ENCODE data around the gene IGLL5.

Gene IGLL5

DNA sequence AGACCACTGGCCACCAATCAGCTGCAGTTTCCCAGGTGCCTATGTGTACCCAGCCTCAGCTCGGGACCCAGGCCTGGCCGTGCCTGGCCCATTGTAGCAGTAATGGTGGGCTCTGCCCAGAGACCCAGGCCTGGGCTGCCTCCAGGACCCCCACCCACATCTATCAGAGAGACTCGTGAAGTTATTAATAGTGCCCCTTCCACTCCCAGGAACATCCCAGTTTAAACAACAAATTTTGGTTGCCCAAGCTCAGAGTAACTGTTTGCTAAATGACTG lies 42.5 kb downstream of the IGLL5 start:
- H3K4me3 ChIP-seq (ENCODE audit: low read depth, low read length) = no peak overlapping the region
- POLR2A ChIA-PET = no interaction called here
- CTCF ChIA-PET = interaction anchor here (6.9 kb wide), 1 partner anchor 12 kb away, joined by 40 read pairs; no protein-coding TSS in a partner anchor
- no peak for DNase-seq (ENCODE audit: low read depth, low spot score)
- TF ChIP-seq, protein P1, sequence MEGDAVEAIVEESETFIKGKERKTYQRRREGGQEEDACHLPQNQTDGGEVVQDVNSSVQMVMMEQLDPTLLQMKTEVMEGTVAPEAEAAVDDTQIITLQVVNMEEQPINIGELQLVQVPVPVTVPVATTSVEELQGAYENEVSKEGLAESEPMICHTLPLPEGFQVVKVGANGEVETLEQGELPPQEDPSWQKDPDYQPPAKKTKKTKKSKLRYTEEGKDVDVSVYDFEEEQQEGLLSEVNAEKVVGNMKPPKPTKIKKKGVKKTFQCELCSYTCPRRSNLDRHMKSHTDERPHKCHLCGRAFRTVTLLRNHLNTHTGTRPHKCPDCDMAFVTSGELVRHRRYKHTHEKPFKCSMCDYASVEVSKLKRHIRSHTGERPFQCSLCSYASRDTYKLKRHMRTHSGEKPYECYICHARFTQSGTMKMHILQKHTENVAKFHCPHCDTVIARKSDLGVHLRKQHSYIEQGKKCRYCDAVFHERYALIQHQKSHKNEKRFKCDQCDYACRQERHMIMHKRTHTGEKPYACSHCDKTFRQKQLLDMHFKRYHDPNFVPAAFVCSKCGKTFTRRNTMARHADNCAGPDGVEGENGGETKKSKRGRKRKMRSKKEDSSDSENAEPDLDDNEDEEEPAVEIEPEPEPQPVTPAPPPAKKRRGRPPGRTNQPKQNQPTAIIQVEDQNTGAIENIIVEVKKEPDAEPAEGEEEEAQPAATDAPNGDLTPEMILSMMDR (IDR thresholded peaks at IDR 0.05; ENCODE audit: insufficient read depth, low read length, missing control alignments) = no peak

DNA sequence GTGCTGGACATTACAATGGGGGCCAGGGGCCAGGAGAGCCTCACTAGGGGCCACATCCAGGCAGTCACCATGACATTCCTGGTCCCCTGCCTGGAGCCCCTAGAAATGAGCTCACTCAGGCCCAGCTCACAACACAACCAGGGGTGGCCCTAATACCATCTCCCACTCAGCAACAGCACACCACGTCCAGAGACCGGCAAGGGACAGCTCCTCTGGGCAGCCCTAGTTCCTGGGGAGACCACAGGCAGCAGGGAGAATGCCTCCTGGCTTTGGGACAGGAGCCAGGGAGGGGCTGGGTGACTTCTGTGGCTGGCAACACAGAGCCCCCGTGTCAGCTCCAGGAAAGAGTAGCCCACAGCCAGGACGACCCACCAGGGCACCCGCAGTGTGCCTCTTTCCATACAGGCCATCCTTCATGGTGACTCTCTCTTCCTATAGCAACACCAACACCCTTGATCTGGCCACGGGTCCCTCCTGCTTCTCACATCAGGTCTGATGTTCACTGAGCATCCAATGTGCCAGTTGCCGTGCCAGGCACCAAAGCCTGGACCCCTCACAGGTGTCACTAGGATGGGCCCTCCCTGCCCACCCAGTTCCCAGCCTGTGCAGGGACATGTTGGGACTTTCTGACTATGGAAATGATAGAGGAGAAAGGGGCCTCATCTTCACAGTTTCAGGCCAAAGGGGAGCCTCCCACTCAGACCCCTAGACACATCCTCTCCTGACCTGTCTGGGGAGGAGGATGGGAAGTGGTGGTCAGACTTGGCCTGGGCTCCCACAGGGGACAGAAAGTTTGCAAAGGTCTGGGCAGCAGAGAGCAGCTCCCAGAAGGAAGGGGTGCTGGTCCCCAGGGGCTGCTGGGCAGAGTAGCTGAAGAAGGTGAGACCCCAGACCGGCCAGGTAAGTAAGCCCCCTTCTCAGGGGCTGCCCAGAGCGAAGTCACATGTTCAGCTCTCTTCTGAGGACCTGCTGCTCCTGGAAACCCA lies 43.2 kb downstream of the IGLL5 start:
- ChIA-PET CTCF (interaction anchor here (6.9 kb wide), 1 partner anchor 11 kb away, joined by 40 read pairs; no protein-coding TSS in a partner anchor), POLR2A (no interaction called here)
- no peak overlapping the region for H3K4me3 ChIP-seq (ENCODE audit: low read depth, low read length)
- no peak for DNase-seq (ENCODE audit: low read depth, low spot score)
- TF ChIP-seq, protein P1 (IDR thresholded peaks at IDR 0.05; ENCODE audit: insufficient read depth, low read length, missing control alignments) = no peak

DNA sequence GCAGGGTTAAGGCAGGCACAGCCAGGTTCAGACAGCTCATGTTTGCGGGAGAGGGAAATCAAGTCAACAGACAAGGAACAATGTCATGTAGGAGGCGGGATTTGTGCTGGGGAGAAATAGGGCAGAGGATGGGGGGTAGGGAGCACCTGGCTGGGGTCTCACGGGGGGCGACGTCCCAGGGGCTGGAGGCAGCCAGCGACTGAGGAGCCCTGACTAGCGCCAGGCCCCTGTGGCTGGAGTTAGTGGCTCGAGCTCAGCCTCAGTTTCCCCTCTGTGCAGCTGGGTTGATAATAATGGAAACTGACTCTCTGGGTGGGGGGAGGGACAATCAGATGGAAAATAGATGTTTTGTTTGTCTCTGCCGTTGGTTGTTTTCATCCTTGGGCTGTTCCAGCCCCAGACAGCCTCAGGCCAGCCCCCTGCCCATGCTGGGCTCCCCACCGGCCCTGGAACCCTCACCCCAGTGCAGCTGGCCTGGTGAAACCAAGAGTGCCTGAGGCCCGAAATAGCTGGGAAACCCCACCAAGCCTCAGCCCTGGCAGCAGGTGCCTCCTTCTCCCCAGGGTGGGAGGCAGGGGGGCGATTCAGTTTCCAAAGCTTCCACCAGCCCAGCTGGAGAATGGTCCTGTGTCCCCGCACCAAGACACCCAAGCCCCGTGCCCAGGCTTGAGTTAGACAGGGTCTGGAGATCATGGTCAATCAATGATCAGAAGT lies 44.1 kb downstream of the IGLL5 start:
- TF ChIP-seq, protein P1 (IDR thresholded peaks at IDR 0.05; ENCODE audit: insufficient read depth, low read length, missing control alignments) = no peak
- no peak for DNase-seq (ENCODE audit: low read depth, low spot score)
- ChIA-PET CTCF (interaction anchor here (1.3 to 6.9 kb wide), 2 partner anchors 11 to 24 kb away, joined by 4 to 40 read pairs; no protein-coding TSS in a partner anchor), POLR2A (interaction anchor here (0.7 kb wide), 1 partner anchor 56 kb away, joined by 3 read pairs; no protein-coding TSS in a partner anchor)
- no peak overlapping the region for H3K4me3 ChIP-seq (ENCODE audit: low read depth, low read length)

DNA sequence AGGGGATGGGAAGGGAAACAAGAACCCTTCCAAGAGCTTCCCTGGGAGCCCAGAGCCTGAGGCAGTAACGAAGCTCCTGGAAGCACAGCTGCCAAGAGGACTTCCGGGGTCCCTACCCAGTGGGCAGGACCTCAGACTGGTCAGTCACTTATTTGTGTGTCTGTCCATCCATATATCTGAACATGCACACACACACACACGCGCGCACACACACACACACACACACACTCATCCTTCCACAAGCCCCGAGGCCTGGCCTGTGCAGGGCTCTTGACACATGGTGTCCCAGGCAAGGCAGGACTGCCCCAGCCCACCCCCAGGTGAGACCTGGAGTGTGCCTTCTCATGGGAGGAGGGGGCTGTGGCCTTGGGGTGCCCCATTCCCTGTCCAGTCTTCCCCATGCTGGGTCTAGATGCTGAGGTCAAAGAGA lies 44.9 kb downstream of the IGLL5 start:
- CTCF ChIA-PET = interaction anchor here (1.3 to 6.9 kb wide), 2 partner anchors 10 to 23 kb away, joined by 4 to 40 read pairs; no protein-coding TSS in a partner anchor
- POLR2A ChIA-PET = interaction anchor here (0.7 kb wide), 1 partner anchor 57 kb away, joined by 3 read pairs; no protein-coding TSS in a partner anchor
- TF ChIP-seq, protein P1 (IDR thresholded peaks at IDR 0.05; ENCODE audit: insufficient read depth, low read length, missing control alignments) = no peak
- DNase-seq (ENCODE audit: low read depth, low spot score) = no peak
- H3K4me3 ChIP-seq (ENCODE audit: low read depth, low read length) = no peak overlapping the region

DNA sequence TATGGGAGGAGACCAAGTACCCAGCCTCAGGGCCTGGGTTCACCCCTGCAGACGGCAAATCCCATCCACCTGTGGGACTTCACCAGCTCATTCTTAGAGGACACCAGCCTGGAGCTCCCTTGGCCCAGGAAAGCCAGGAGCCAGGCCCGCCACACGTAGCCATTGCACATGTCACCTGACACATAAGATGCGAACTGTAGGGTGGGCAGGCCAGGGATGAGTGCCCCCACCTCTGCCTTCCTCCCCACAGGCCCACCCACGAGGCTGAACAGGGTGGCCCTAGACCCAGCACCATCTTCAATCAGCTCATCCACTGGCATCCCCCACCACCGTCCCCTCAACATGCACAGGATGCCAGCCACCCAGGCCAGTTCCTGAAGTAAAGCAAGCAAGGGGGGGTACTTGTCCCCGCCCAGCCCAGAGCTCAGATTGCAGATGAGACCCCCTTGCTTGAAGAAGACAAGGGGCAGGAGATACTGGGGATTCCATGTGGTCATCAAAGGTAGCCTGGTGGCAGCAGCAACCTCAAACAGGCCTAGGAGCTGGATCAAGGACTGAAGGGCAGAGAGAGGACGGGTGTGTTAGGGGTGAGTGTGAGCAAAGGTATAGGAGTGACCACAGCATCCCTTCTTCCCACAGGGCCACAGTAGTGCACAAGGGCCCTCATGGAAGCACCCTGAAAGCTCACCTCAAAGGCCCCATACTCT lies 45.6 kb downstream of the IGLL5 start:
- TF ChIP-seq, protein P1 (IDR thresholded peaks at IDR 0.05; ENCODE audit: insufficient read depth, low read length, missing control alignments) = no peak
- ChIA-PET CTCF (interaction anchor here (0.6 to 6.9 kb wide), 3 partner anchors 9 to 77 kb away, joined by 3 to 40 read pairs (median 4); no protein-coding TSS in a partner anchor), POLR2A (no interaction called here)
- no peak for DNase-seq (ENCODE audit: low read depth, low spot score)
- no peak overlapping the region for H3K4me3 ChIP-seq (ENCODE audit: low read depth, low read length)

All from AG04449 (cell line).